SK-N-SH (cell line): ENCODE data around the gene BTBD9. TPM values are rescaled to one million over a fixed set of nuclear protein-coding genes. Genes with fewer than 3 reads are reported as not detected.

Source experiments
- CTCF ChIA-PET: fragments of 300-600, 350-600 bp; formaldehyde crosslinking; extraction: SDS; loops from one replicate; lab custom pipeline; 2021; lab: Yijun Ruan, JAX
- POLR2A ChIA-PET: fragments of 350-600 bp; sonication (Branson Sonifier 250); formaldehyde crosslinking; extraction: SDS; loops from one replicate; lab custom pipeline; 2020; ENCODE audit warnings: antibody characterized with exemption, inconsistent platforms; lab: Yijun Ruan, JAX
- DNase-seq: peaks from one replicate; pipeline ENCODE4 v3.0.0; 2012
- H2AFZ ChIP-seq: fragments of 200-600 bp; sonication (generic); 2 replicates; pipeline ENCODE4 v1.8.1; 2016; ENCODE audit warnings: antibody characterized with exemption, mild to moderate bottlenecking, low read depth
- H3F3A ChIP-seq: fragments of 200-600 bp; sonication (generic); replicated peaks from 2 replicates; pipeline ENCODE3; 2016; ENCODE audit warnings: antibody characterized with exemption, mild to moderate bottlenecking; ENCODE audit not compliant: insufficient read depth
- H3K27ac ChIP-seq, 2 experiments: fragments of 200-500 bp in 1 of 2; fragments of 200-600 bp in 1 of 2; sonication (Bioruptor generic) in 1 of 2; sonication (generic), shearing (Covaris generic) in 1 of 2; 2 replicates each; pipeline versions ENCODE4 v1.5.1 to v1.6.1; 2014 to 2016; ENCODE audit warnings: low read depth in 2 of 2, inconsistent platforms in 1 of 2, low read length in 1 of 2, mild to moderate bottlenecking in 1 of 2, mixed read lengths in 1 of 2
- H3K27me3 ChIP-seq: fragments of 200-600 bp; sonication (generic), shearing (Covaris generic); 2 replicates; pipeline ENCODE4 v1.6.1; 2016; ENCODE audit warnings: mixed run types; ENCODE audit not compliant: insufficient read depth
- H3K36me3 ChIP-seq, 2 experiments: fragments of 200-500 bp in 1 of 2; fragments of 200-600 bp in 1 of 2; sonication (Bioruptor generic) in 1 of 2; sonication (generic) in 1 of 2; replicated peaks in 1 of 2; 2 replicates each; pipeline versions ENCODE3 to v1.5.1; 2014 to 2016; ENCODE audit warnings: low read length in 1 of 2, mild to moderate bottlenecking in 1 of 2; ENCODE audit not compliant: insufficient read depth in 2 of 2, control insufficient read depth in 1 of 2
- H3K4me1 ChIP-seq, 2 experiments: fragments of 200-500 bp in 1 of 2; fragments of 200-600 bp in 1 of 2; sonication (Bioruptor generic) in 1 of 2; sonication (generic), shearing (Covaris generic) in 1 of 2; 2 replicates each; pipeline versions ENCODE4 v1.5.1 to v1.6.1; 2014 to 2016; ENCODE audit warnings: low read depth in 1 of 2, low read length in 1 of 2, mixed run types in 1 of 2; ENCODE audit not compliant: insufficient read depth in 2 of 2, control insufficient read depth in 1 of 2
- H3K4me2 ChIP-seq: fragments of 200-600 bp; sonication (generic), shearing (Covaris generic); 2 replicates; pipeline ENCODE4 v1.6.1; 2017; ENCODE audit warnings: mixed run types
- H3K4me3 ChIP-seq, 2 experiments: fragments of 200-500 bp in 1 of 2; fragments of 200-600 bp in 1 of 2; sonication (Bioruptor generic) in 1 of 2; sonication (generic), shearing (Covaris generic) in 1 of 2; 2 replicates each; pipeline versions ENCODE4 v1.5.1 to v1.8.1; 2014 to 2016; ENCODE audit warnings: low read depth in 2 of 2, inconsistent platforms in 1 of 2, low read length in 1 of 2, mild to moderate bottlenecking in 1 of 2, mixed read lengths in 1 of 2, moderate library complexity in 1 of 2
- H3K79me2 ChIP-seq: fragments of 200-600 bp; sonication (generic); 2 replicates; pipeline ENCODE4 v1.8.1; 2017; ENCODE audit warnings: mild to moderate bottlenecking; ENCODE audit not compliant: insufficient read depth
- H3K9ac ChIP-seq: fragments of 200-600 bp; sonication (generic); 2 replicates; pipeline ENCODE4 v1.6.1; 2017; ENCODE audit warnings: mixed run types
- H3K9me2 ChIP-seq: fragments of 200-600 bp; sonication (generic); 2 replicates; pipeline ENCODE4 v1.6.1; 2017; ENCODE audit warnings: mixed run types
- H3K9me3 ChIP-seq: fragments of 200-600 bp; sonication (generic); 2 replicates; pipeline ENCODE4 v1.6.1; 2017; ENCODE audit warnings: mixed run types, mild to moderate bottlenecking, moderate library complexity
- H4K20me1 ChIP-seq: fragments of 200-600 bp; sonication (generic); 2 replicates; pipeline ENCODE4 v1.6.1; 2017; ENCODE audit warnings: mild to moderate bottlenecking, mixed run types; ENCODE audit not compliant: insufficient read depth
- EP300 ChIP-seq, 2 experiments: IDR thresholded peaks; 2 replicates each; pipeline versions ENCODE4 v1.4.0 to v1.6.1; 2012; ENCODE audit warnings: borderline replicate concordance in 1 of 2, low read depth in 1 of 2, low read length in 1 of 2
- EZH2phosphoT487 ChIP-seq: fragments of 200-600 bp; sonication (generic); IDR thresholded peaks from 2 replicates; pipeline ENCODE4 v1.6.1; 2017; ENCODE audit warnings: low read depth, mixed run types, mild to moderate bottlenecking, antibody characterized with exemption, moderate library complexity, borderline replicate concordance
- FOSL2 ChIP-seq: IDR thresholded peaks from 2 replicates; pipeline ENCODE4 v1.4.0; 2012; ENCODE audit warnings: low read depth, mild to moderate bottlenecking, moderate library complexity, borderline replicate concordance
- FOXJ3 ChIP-seq: sonication (generic); formaldehyde crosslinking; IDR thresholded peaks from 2 replicates; pipeline ENCODE4 v1.5.1; 2020; ENCODE audit warnings: mild to moderate bottlenecking, missing genetic modification reagents
- JUND ChIP-seq: IDR thresholded peaks from 2 replicates; pipeline ENCODE4 v1.4.0; 2012
- MEF2A ChIP-seq: IDR thresholded peaks from 2 replicates; pipeline ENCODE4 v1.4.0; 2012; ENCODE audit warnings: low read depth, borderline replicate concordance
- MXI1 ChIP-seq: IDR thresholded peaks from 2 replicates; pipeline ENCODE4 v1.6.1; 2012; ENCODE audit warnings: mild to moderate bottlenecking, low read depth, low read length, improper control_type of control experiment
- NFIC ChIP-seq: IDR thresholded peaks from 2 replicates; pipeline ENCODE4 v1.4.0; 2012; ENCODE audit warnings: borderline replicate concordance
- PBX3 ChIP-seq: IDR thresholded peaks from 2 replicates; pipeline ENCODE4; 2012
- RFX5 ChIP-seq: IDR thresholded peaks from 2 replicates; pipeline ENCODE4 v1.6.1; 2012; ENCODE audit warnings: mild to moderate bottlenecking, improper control_type of control experiment, low read length
- SIN3A ChIP-seq: IDR thresholded peaks from 2 replicates; pipeline ENCODE4 v1.6.1; 2012; ENCODE audit warnings: low read depth, mild to moderate bottlenecking, low read length, moderate library complexity, borderline replicate concordance
- TEAD4 ChIP-seq: IDR thresholded peaks from 2 replicates; pipeline ENCODE4 v1.4.0; 2012; ENCODE audit warnings: mild to moderate bottlenecking, borderline replicate concordance; ENCODE audit not compliant: insufficient read depth
- WGBS: methylation state at CpG from one replicate; pipeline ENCODE4 v1.1.6; 2017; ENCODE audit warnings: low lambda C conversion rate; 5-methylcytosine and 5-hydroxymethylcytosine counted together
- polyA plus RNA-seq, 3 experiments: library from polyadenylated mRNA; depleted of rRNA; stranded (reverse); fragments of >200 nt; gene quantifications; 2 replicates each; pipeline ENCODE4 v1.2.3, GENCODE V29; 2012
- TF ChIP-seq, protein P1 (sequence below): fragments of 150-350 bp; IDR thresholded peaks from 2 replicates; pipeline ENCODE4 v1.6.1; 2017; ENCODE audit warnings: antibody characterized with exemption, low read length, low read depth, borderline replicate concordance

Gene BTBD9
- polyA plus RNA-seq, 1 of the 3 experiments (the other 2 are of a cell fraction): 2.2 TPM

DNA sequence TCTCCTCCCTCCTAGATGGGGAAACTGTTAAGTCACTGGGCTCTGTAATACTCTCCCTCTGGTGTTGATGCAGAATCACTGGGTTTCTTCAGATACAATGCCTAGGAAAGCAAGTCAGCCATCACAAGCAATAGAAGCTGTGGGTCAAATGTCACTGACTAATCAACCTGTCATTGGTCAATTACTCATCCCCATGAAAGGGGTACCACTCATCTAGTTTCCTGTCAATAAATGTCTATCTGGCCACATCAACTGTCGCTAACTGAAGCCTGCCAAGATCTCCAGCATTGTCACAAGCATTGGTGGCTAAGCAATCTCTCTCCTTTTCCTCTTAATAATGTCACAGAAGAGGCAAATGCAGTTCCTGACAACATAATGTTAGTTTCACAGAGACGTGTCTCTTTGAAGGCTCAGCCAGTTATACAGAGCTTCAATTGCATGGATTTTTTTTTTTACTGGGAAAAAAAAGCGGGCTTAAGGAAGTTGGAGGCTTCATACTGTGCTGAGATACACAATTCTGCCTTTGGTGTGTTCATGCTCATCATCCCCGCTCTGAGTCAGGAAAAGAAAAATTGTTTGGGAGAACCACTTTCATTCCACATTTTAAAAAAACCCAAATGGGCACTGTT lies 355.9 kb downstream of the BTBD9 start:
- H3K36me3 ChIP-seq: no peaks in the 10 kb centered on the region
- no peak overlapping the region for H3K4me2 ChIP-seq
- no peak for DNase-seq
- no peak for TF ChIP-seq EZH2phosphoT487
- TF ChIP-seq PBX3: peak; percentile 55
- TF ChIP-seq NFIC: no peak
- no peak for TF ChIP-seq RFX5
- H3K9me3 ChIP-seq: no peaks in the 10 kb centered on the region
- H4K20me1 ChIP-seq: no peaks in the 10 kb centered on the region
- H3K4me3 ChIP-seq: no peak overlapping the region
- no peak overlapping the region for H2AFZ ChIP-seq
- H3K9ac ChIP-seq: no peak overlapping the region
- no peaks in the 10 kb centered on the region for H3K9me2 ChIP-seq
- ChIA-PET CTCF (interaction anchor here (1.2 kb wide), 1 partner anchor 210 kb away, joined by 3 read pairs; no protein-coding TSS in a partner anchor), POLR2A (no interaction called here)
- H3F3A ChIP-seq: no peaks in the 10 kb centered on the region
- H3K4me1 ChIP-seq: peaks cover 6 to 17% of the 10 kb centered on the region in 2 experiments; a peak in 3 of 4 replicates
- H3K27ac ChIP-seq: no peak overlapping the region
- H3K79me2 ChIP-seq: no peaks in the 10 kb centered on the region
- 85% methylated on average over 4 of the region's 4 CpGs for WGBS
- no peaks in the 10 kb centered on the region for H3K27me3 ChIP-seq

- Histone ChIP-seq H3K36me3 (no peaks in the 10 kb centered on the region), H3F3A (no peaks in the 10 kb centered on the region), H3K79me2 (no peaks in the 10 kb centered on the region), H3K9me3 (no peaks in the 10 kb centered on the region), H3K27me3 (no peaks in the 10 kb centered on the region), H3K4me3 (no peak overlapping the region), H3K27ac (no peak overlapping the region), H3K9ac (no peak overlapping the region), H3K9me2 (no peaks in the 10 kb centered on the region), H3K4me1 (peaks cover 6 to 17% of the 10 kb centered on the region in 2 experiments; a peak in 3 of 4 replicates), H4K20me1 (no peaks in the 10 kb centered on the region), H2AFZ (no peak overlapping the region), H3K4me2 (no peak overlapping the region)
- no peak for TF ChIP-seq MEF2A
- no peak for TF ChIP-seq SIN3A
- no peak for TF ChIP-seq TEAD4
- no peak for TF ChIP-seq FOSL2
- TF ChIP-seq FOXJ3 (CRISPR knock-in tag): no peak
- TF ChIP-seq JUND: no peak
- TF ChIP-seq EP300 (IDR thresholded peaks at IDR 0.05; ENCODE audit: borderline replicate concordance in 1 of 2, low read depth in 1 of 2, low read length in 1 of 2): no peak
- TF ChIP-seq, protein P1, sequence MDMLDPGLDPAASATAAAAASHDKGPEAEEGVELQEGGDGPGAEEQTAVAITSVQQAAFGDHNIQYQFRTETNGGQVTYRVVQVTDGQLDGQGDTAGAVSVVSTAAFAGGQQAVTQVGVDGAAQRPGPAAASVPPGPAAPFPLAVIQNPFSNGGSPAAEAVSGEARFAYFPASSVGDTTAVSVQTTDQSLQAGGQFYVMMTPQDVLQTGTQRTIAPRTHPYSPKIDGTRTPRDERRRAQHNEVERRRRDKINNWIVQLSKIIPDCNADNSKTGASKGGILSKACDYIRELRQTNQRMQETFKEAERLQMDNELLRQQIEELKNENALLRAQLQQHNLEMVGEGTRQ: no peak
- TF ChIP-seq MXI1: no peak
- TF ChIP-seq EZH2phosphoT487: no peak
- DNase-seq: no peak
- ChIA-PET POLR2A (no interaction called here), CTCF (no interaction called here)
- WGBS: 94% methylated on average over 3 of the region's 3 CpGs
Measured at GRCh38 chr6:38282911-38283310, 356.8 kb downstream of the BTBD9 start.
